Stomach (tissue), 4 donors: ENCODE measurements around the gene SPATA22.

Experiments used
- POLR2A ChIP-seq, 4 donors: fragments of 450-650 bp; IDR thresholded peaks; one replicate each; pipeline ENCODE4 v1.6.1; 2016; ENCODE audit warnings: antibody characterized with exemption in 4 of 4, control low read depth in 2 of 4, mild to moderate bottlenecking in 1 of 4, moderate library complexity in 1 of 4
- TF ChIP-seq, protein P1 (sequence below), 7 experiments: fragments of 450-650 bp in 4 of 7; fragments of 200-600 bp in 3 of 7; sonication (generic) in 3 of 7; IDR thresholded peaks; one replicate each; pipeline ENCODE4 v1.5.1; 2016 to 2019; ENCODE audit warnings: antibody characterized with exemption in 7 of 7, control low read depth in 2 of 7, mild to moderate bottlenecking in 1 of 7

DNA sequence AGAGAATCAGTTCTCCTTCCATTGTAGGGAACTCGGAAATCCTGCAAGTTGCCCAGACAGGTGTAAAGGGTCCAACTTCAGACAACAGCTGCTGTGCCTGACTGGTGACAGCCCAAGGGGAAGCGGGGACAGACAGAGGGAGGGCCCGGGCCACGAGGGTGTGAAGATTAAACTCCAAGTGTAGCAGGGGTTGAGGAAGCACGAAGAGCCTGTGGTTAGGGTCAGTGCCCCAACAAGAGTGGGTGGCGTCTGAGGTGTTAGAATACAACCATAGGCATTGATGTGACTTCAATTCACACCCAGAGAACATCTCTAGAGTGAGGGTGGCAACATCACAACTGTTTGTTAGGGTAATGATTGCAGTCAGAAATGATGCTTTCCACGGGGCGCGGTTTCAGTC, 43.3 kb upstream of the SPATA22 start:
- TF ChIP-seq, protein P1, sequence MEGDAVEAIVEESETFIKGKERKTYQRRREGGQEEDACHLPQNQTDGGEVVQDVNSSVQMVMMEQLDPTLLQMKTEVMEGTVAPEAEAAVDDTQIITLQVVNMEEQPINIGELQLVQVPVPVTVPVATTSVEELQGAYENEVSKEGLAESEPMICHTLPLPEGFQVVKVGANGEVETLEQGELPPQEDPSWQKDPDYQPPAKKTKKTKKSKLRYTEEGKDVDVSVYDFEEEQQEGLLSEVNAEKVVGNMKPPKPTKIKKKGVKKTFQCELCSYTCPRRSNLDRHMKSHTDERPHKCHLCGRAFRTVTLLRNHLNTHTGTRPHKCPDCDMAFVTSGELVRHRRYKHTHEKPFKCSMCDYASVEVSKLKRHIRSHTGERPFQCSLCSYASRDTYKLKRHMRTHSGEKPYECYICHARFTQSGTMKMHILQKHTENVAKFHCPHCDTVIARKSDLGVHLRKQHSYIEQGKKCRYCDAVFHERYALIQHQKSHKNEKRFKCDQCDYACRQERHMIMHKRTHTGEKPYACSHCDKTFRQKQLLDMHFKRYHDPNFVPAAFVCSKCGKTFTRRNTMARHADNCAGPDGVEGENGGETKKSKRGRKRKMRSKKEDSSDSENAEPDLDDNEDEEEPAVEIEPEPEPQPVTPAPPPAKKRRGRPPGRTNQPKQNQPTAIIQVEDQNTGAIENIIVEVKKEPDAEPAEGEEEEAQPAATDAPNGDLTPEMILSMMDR (IDR thresholded peaks at IDR 0.05) = no peak
- no peak for TF ChIP-seq POLR2A (IDR thresholded peaks at IDR 0.05)
